Epithelial cell of esophagus (primary cell): ENCODE measurements around the gene ANAPC10.
A peak's percentile ranks its signal among the peaks of the same experiment; 100 is the strongest.

Experiments used
- DNase-seq: peaks from one replicate; pipeline ENCODE4 v3.0.0; 2010; ENCODE audit warnings: low read depth
- H3K4me3 ChIP-seq: 2 replicates; pipeline ENCODE4 v1.5.1; 2011; ENCODE audit warnings: mild to moderate bottlenecking, low read length, control low read depth
- CTCF ChIP-seq: IDR thresholded peaks from 2 replicates; pipeline ENCODE4 v1.5.1; 2011; ENCODE audit warnings: low read depth, mild to moderate bottlenecking, low read length, control low read depth, inconsistent platforms; ENCODE audit not compliant: insufficient read depth; ENCODE audit errors: missing control alignments

ANAPC10 gene

GRCh38 chr4:144967161-144967560 is 130.8 kb downstream of the ANAPC10 start:
- peak; percentile 83 for DNase-seq
- H3K4me3 ChIP-seq, result no peak overlapping the region
- TF ChIP-seq CTCF, result no peak

GRCh38 chr4:144962300-144962699 is 135.7 kb downstream of the ANAPC10 start:
- DNase-seq, result no peak
- no peak for TF ChIP-seq CTCF
- H3K4me3 ChIP-seq, result no peak overlapping the region

- TF ChIP-seq CTCF, result no peak
- no peak for DNase-seq
- no peak overlapping the region for H3K4me3 ChIP-seq
Observed at GRCh38 chr4:144955104-144955503, 142.9 kb downstream of the ANAPC10 start.

- H3K4me3 ChIP-seq, result no peak overlapping the region
- TF ChIP-seq CTCF, result no peak
- no peak for DNase-seq
Observed at GRCh38 chr4:144954230-144954629, 143.8 kb downstream of the ANAPC10 start.

- no peak overlapping the region for H3K4me3 ChIP-seq
- DNase-seq, result no peak
- no peak for TF ChIP-seq CTCF
Observed at GRCh38 chr4:144948421-144948820, 149.6 kb downstream of the ANAPC10 start.

- no peak overlapping the region for H3K4me3 ChIP-seq
- TF ChIP-seq CTCF, result no peak
- no peak for DNase-seq
Observed at GRCh38 chr4:144948009-144948408, 150.0 kb downstream of the ANAPC10 start.
